IPS-15b (cell line): ENCODE measurements around the gene FTCD.
A peak's percentile ranks its signal among the peaks of the same experiment; 100 is the strongest.
"Not testable (repeated sequence)": the region's sequence is repeated elsewhere in the genome, so short reads cannot be mapped to it uniquely, and the experiment has no call there.

Experiments used
- H3K27me3 ChIP-seq: one replicate; pipeline ENCODE4 v1.6.1; 2013; ENCODE audit warnings: low read length; ENCODE audit not compliant: control insufficient read depth, insufficient read depth
- H3K36me3 ChIP-seq: one replicate; pipeline ENCODE4 v1.6.1; 2013; ENCODE audit warnings: low read length; ENCODE audit not compliant: control insufficient read depth, insufficient read depth
- H3K4me1 ChIP-seq: one replicate; pipeline ENCODE4 v1.6.1; 2013; ENCODE audit warnings: mild to moderate bottlenecking, low read length; ENCODE audit not compliant: control insufficient read depth, insufficient read depth
- H3K4me3 ChIP-seq: one replicate; pipeline ENCODE4 v1.5.1; 2013; ENCODE audit warnings: low read depth, low read length
- H3K9ac ChIP-seq: one replicate; pipeline ENCODE4 v1.6.1; 2013; ENCODE audit warnings: low read depth, mild to moderate bottlenecking, low read length
- H3K9me3 ChIP-seq: one replicate; pipeline ENCODE4 v1.6.1; 2013; ENCODE audit warnings: mild to moderate bottlenecking, low read length; ENCODE audit not compliant: control insufficient read depth, insufficient read depth

Gene FTCD

GRCh38 chr21:46152927-46153246, 2.5 kb downstream of the FTCD start:
- peaks cover under 1% of the 10 kb centered on the region for H3K36me3 ChIP-seq
- no peak overlapping the region for H3K4me3 ChIP-seq
- H3K4me1 ChIP-seq: no peaks in the 10 kb centered on the region
- no peaks in the 10 kb centered on the region for H3K9me3 ChIP-seq
- no peak overlapping the region for H3K9ac ChIP-seq
- no peaks in the 10 kb centered on the region for H3K27me3 ChIP-seq

- H3K4me1 ChIP-seq: no peaks in the 10 kb centered on the region
- H3K27me3 ChIP-seq: no peaks in the 10 kb centered on the region
- no peaks in the 10 kb centered on the region for H3K9me3 ChIP-seq
- no peak overlapping the region for H3K9ac ChIP-seq
- no peak overlapping the region for H3K4me3 ChIP-seq
- H3K36me3 ChIP-seq: no peaks in the 10 kb centered on the region
Measured at GRCh38 chr21:46151989-46152926, 3.1 kb downstream of the FTCD start.

- Histone ChIP-seq H3K36me3 (no peaks in the 10 kb centered on the region), H3K4me3 (no peak overlapping the region), H3K27me3 (no peaks in the 10 kb centered on the region), H3K9ac (peak overlapping the region; percentile 26), H3K4me1 (no peaks in the 10 kb centered on the region), H3K9me3 (no peaks in the 10 kb centered on the region)
Measured at GRCh38 chr21:46151261-46151988, 4.0 kb downstream of the FTCD start.

GRCh38 chr21:46150491-46151121, 4.8 kb downstream of the FTCD start:
- no peaks in the 10 kb centered on the region for H3K4me1 ChIP-seq
- no peaks in the 10 kb centered on the region for H3K9me3 ChIP-seq

GRCh38 chr21:46150073-46150472, 5.3 kb downstream of the FTCD start:
- Histone ChIP-seq H3K9me3 (no peaks in the 10 kb centered on the region), H3K9ac (no peak overlapping the region), H3K27me3 (no peaks in the 10 kb centered on the region), H3K4me1 (no peaks in the 10 kb centered on the region), H3K36me3 (no peaks in the 10 kb centered on the region), H3K4me3 (no peak overlapping the region)

More at GRCh38 chr21:46150491-46151121, 4.8 kb downstream of the FTCD start:
- Histone ChIP-seq H3K36me3 (no peaks in the 10 kb centered on the region), H3K27me3 (no peaks in the 10 kb centered on the region), H3K4me3 (no peak overlapping the region), H3K9ac (peak overlapping the region; percentile 26)

- Histone ChIP-seq H3K9me3 (no peaks in the 10 kb centered on the region), H3K9ac (no peak overlapping the region), H3K27me3 (no peaks in the 10 kb centered on the region), H3K36me3 (no peaks in the 10 kb centered on the region), H3K4me1 (no peaks in the 10 kb centered on the region), H3K4me3 (no peak overlapping the region)
Measured at GRCh38 chr21:46149205-46149901, 6.0 kb downstream of the FTCD start.

- no peaks in the 10 kb centered on the region for H3K9me3 ChIP-seq
- H3K36me3 ChIP-seq: no peaks in the 10 kb centered on the region
- H3K4me1 ChIP-seq: no peaks in the 10 kb centered on the region
- H3K27me3 ChIP-seq: no peaks in the 10 kb centered on the region
- H3K4me3 ChIP-seq: no peak overlapping the region
- H3K9ac ChIP-seq: no peak overlapping the region
Measured at GRCh38 chr21:46148106-46148505, 7.3 kb downstream of the FTCD start.

- not testable (repeated sequence) for H3K9me3 ChIP-seq, H3K4me3 ChIP-seq, H3K9ac ChIP-seq, H3K27me3 ChIP-seq, H3K4me1 ChIP-seq, H3K36me3 ChIP-seq
Measured at GRCh38 chr21:46147429-46147828, 8.0 kb downstream of the FTCD start.

- H3K27me3 ChIP-seq: no peaks in the 10 kb centered on the region
- no peaks in the 10 kb centered on the region for H3K36me3 ChIP-seq
- H3K9me3 ChIP-seq: no peaks in the 10 kb centered on the region
- H3K4me1 ChIP-seq: no peaks in the 10 kb centered on the region
- no peak overlapping the region for H3K9ac ChIP-seq
- H3K4me3 ChIP-seq: no peak overlapping the region
Measured at GRCh38 chr21:46146856-46147255, 8.5 kb downstream of the FTCD start.

GRCh38 chr21:46145840-46146691, 9.3 kb downstream of the FTCD start:
- Histone ChIP-seq H3K4me3 (no peak overlapping the region), H3K9me3 (no peaks in the 10 kb centered on the region), H3K27me3 (no peaks in the 10 kb centered on the region), H3K9ac (no peak overlapping the region), H3K4me1 (no peaks in the 10 kb centered on the region), H3K36me3 (no peaks in the 10 kb centered on the region)
